Ectodermal cell (in vitro differentiated cells): ENCODE measurements around the gene SCMH1.
"Not testable (repeated sequence)": the region's sequence is repeated elsewhere in the genome, so short reads cannot be mapped to it uniquely, and the experiment has no call there.

ENCODE experiments used
- H3K27ac ChIP-seq: 2 replicates; pipeline ENCODE4 v1.7.0; 2013; ENCODE audit warnings: mild to moderate bottlenecking, low read depth, low read length; ENCODE audit not compliant: insufficient read depth, poor library complexity, severe bottlenecking
- H3K27me3 ChIP-seq: 2 replicates; pipeline ENCODE4 v1.7.0; 2013; ENCODE audit warnings: mild to moderate bottlenecking, low read length; ENCODE audit not compliant: insufficient read depth, control insufficient read depth, poor library complexity, severe bottlenecking
- H3K36me3 ChIP-seq: one replicate; pipeline ENCODE4 v1.7.0; 2013; ENCODE audit warnings: low read length; ENCODE audit not compliant: control insufficient read depth, insufficient read depth
- H3K4me1 ChIP-seq: one replicate; pipeline ENCODE4 v1.7.0; 2013; ENCODE audit warnings: low read length; ENCODE audit not compliant: control insufficient read depth, insufficient read depth
- H3K4me3 ChIP-seq: 2 replicates; pipeline ENCODE4 v1.7.0; 2013; ENCODE audit warnings: low read depth, low read length, control low read depth; ENCODE audit not compliant: insufficient read depth
- H3K9me3 ChIP-seq: 2 replicates; pipeline ENCODE4 v1.7.0; 2013; ENCODE audit warnings: mild to moderate bottlenecking, low read length, moderate library complexity; ENCODE audit not compliant: control insufficient read depth
- WGBS, 2 experiments: methylation state at CpG; one replicate each; pipeline ENCODE4 v1.1.7; 2013; ENCODE audit warnings: missing lambda C conversion rate in 2 of 2; 5-methylcytosine and 5-hydroxymethylcytosine counted together

Gene SCMH1

DNA sequence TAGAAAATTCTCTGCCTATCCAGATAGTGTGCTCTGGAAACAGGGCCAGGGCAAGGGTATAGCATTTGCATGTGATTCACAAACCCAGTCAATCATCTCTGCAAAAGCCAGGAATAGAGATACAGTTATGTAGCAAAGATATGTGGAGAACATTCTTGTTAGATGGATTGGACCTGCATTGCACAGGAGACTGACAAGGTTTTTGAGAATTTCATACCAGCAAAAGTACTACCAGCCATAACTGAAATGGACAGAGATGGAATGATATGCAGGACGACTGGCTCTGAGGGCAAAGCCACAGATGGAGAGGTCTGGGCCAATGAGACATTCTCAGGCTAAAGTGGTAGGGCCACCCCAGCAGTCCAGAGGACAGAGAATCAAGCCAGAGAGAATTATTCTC lies 24.7 kb downstream of the SCMH1 start:
- H3K27me3 ChIP-seq: no peaks in the 10 kb centered on the region
- no peak overlapping the region for H3K27ac ChIP-seq
- peaks cover 4% of the 10 kb centered on the region for H3K36me3 ChIP-seq
- H3K4me1 ChIP-seq: no peaks in the 10 kb centered on the region
- no peaks in the 10 kb centered on the region for H3K9me3 ChIP-seq
- H3K4me3 ChIP-seq: no peak overlapping the region
- 88 to 94% methylated on average over 1 of the region's 1 CpG for WGBS, 2 experiments

DNA sequence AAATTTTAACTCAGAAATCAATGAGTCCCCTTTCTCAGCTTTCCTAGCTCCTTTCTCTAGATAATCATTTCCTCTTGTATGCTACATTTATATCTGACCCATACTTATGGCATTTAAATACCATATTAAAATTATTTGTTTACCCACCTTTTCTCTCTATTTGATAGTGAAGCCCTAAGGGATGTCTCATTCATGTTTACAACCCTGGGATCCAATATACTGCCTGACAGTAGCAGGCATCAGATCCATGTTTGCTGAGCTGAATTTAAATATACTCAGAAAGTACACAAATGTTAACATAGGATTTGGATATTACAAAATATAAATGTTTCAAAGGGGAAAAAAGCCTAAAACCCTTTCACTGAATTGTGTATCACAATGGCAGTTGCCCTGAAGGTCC lies 26.5 kb downstream of the SCMH1 start:
- H3K27me3 ChIP-seq: no peaks in the 10 kb centered on the region
- H3K4me3 ChIP-seq: no peak overlapping the region
- H3K9me3 ChIP-seq: no peaks in the 10 kb centered on the region

DNA sequence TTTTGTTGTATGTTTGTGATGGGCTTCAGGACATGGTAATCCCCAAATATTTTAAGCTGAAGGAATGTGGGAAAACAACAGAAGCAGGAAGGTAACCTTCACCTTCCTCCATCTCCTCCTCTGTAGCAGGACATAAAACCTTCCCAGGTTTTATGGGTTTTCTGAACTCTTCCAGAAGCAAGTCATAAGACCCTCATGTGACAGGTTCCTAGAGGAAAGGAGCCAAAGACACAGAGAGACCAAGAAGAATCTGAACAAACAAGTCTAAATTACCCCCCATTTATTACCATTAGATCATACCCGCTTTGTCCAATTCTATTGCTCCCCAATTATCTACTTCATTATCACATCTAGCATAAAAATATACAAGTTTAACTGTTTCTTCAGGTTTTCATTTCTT lies 28.8 kb downstream of the SCMH1 start:
- 89 to 96% methylated on average over 1 of the region's 1 CpG for WGBS, 2 experiments
- Histone ChIP-seq H3K4me3 (no peak overlapping the region), H3K27ac (no peak overlapping the region), H3K27me3 (no peaks in the 10 kb centered on the region), H3K36me3 (no peaks in the 10 kb centered on the region), H3K9me3 (no peaks in the 10 kb centered on the region), H3K4me1 (no peaks in the 10 kb centered on the region)

More for the DNA sequence above, 26.5 kb downstream of the SCMH1 start:
- no peaks in the 10 kb centered on the region for H3K4me1 ChIP-seq
- no peak overlapping the region for H3K27ac ChIP-seq
- peaks cover 4% of the 10 kb centered on the region for H3K36me3 ChIP-seq

DNA sequence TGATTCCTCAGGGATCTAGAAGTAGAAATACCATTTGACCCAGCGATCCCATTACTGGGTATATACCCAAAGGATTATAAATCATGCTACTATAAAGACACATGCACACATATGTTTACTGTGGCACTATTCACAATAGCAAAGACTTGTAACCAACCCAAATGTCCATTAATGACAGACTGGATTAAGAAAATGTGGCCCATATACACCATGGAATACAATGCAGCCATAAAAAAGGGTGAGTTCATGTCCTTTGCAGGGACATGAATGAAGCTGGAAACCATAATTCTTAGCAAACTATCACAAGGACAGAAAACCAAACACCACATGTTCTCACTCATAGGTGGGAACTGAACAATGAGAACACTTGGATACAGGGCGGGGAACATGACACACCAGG lies 30.5 kb downstream of the SCMH1 start:
- H3K27me3 ChIP-seq, H3K36me3 ChIP-seq, H3K27ac ChIP-seq, H3K9me3 ChIP-seq, H3K4me1 ChIP-seq, H3K4me3 ChIP-seq: not testable (repeated sequence)
- WGBS, 2 experiments: 94 to 100% methylated on average over 1 to 2 of the region's 2 CpGs

DNA sequence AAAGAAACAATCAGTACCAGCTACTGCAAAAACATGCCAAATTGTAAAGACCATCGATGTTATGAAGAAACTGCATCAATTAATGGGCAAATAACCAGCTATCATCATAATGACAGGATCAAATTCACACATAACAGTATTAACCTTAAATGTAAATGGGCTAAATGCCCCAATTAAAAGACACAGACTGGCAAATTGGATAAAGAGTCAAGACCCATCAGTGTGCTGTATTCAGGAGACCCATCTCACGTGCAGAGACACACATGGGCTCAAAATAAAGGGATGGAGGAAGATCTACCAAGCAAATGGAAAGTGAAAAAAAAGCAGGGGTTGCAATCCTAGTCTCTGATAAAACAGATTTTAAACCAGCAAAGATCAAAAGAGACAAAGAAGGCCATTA lies 35.1 kb downstream of the SCMH1 start:
- H3K27me3 ChIP-seq, H3K36me3 ChIP-seq, H3K4me3 ChIP-seq, H3K27ac ChIP-seq, H3K4me1 ChIP-seq, H3K9me3 ChIP-seq: not testable (repeated sequence)
- 89 to 90% methylated on average over 2 of the region's 2 CpGs for WGBS, 2 experiments

DNA sequence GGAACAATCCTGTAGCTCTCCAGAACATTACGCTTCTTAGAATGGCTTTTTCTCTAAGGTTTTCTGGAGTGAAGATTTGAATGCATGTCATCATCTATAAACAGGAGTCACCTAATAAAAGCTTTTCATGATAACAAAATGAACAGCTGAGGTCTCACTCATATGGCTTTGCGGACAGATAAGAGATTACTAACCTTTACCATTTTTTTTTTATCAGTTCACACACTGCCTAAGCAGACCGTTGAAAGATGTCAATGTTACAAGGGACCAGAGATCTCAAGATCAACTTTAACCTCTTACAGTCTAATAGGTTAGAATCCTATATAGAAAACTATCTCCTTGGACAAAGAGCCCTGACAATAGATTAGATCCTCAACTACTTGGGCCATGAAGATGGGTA lies 41.4 kb downstream of the SCMH1 start:
- 93 to 98% methylated on average over 2 to 3 of the region's 3 CpGs for WGBS, 2 experiments
- Histone ChIP-seq H3K4me1 (no peaks in the 10 kb centered on the region), H3K27ac (no peak overlapping the region), H3K27me3 (no peaks in the 10 kb centered on the region), H3K4me3 (no peak overlapping the region), H3K9me3 (no peaks in the 10 kb centered on the region), H3K36me3 (no peaks in the 10 kb centered on the region)

DNA sequence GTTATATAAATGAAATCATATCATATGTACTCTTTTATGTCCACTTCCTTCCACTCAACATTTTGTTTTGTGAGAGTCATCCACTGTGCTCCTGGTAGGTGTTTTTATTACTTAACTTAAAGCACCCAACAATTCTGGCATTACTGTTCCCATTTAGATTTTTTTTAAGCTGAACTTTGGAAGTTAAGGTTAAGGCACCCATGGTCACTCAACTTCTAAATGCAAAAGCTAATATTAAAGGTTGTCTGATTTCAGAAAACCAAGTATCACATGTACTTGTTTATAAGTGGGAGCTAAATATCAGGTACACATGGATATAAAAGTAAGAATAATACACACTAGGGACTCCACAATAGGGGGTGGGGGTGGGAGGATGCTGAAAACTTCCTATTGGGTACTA lies 42.7 kb downstream of the SCMH1 start:
- no peak overlapping the region for H3K4me3 ChIP-seq
- no peaks in the 10 kb centered on the region for H3K9me3 ChIP-seq
- no peaks in the 10 kb centered on the region for H3K4me1 ChIP-seq
- H3K27me3 ChIP-seq: no peaks in the 10 kb centered on the region
- no peak overlapping the region for H3K27ac ChIP-seq
- no peaks in the 10 kb centered on the region for H3K36me3 ChIP-seq

DNA sequence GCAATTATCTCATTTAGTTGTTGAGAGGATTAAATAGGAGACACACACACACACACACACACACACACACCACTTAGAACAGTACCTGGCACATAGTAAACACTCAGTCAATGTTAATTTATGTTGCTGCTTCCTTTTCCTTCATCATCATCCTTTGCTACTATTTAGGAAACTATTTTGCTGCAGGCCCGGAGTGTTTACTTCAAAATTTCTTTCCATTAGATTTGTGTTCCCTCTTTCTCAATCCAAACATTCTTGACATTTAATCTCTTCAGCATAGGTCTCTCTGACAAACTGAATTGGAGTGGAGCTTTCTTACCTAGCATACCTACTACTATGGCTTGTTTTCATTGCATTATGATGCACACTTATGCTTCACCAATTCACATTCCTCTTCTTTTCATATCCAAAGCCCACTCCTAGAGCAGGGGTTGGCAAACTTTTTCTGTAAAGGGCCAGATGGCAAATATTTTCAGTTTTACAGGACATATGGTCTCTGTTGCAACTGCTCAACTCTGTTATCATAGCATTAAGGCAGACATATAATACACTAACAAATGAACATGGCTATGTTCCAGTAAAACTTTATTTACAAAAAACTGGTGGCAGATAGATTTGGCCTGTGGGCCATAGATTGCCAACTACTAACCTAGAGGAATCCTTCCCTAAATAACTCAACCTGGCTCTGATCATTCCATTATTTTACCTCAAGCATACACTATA lies 49.5 kb downstream of the SCMH1 start:
- no peak overlapping the region for H3K27ac ChIP-seq
- no peak overlapping the region for H3K4me3 ChIP-seq
- no peaks in the 10 kb centered on the region for H3K36me3 ChIP-seq
- H3K27me3 ChIP-seq: no peaks in the 10 kb centered on the region
- no peaks in the 10 kb centered on the region for H3K9me3 ChIP-seq
- H3K4me1 ChIP-seq: no peaks in the 10 kb centered on the region
- 93 to 97% methylated on average over 1 of the region's 1 CpG for WGBS, 2 experiments

DNA sequence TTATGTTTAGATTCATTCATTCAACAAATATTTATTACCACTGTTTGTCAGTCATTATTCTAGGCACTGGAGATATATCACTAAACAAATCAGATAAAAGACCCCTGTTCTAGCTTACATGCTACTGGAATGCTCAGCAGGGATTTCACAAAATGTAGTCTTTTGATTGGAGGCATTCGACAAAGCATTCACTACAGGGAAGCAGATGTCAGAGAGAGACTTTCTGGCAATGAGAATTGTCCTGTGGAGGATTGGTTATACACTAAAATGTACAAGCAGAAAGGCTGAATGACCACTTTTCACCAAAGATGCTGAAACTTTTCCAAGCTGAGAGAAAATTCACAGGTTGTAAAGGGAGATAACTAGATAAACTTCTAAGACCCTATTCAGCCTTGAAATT lies 57.7 kb downstream of the SCMH1 start:
- 73 to 80% methylated on average over 1 of the region's 1 CpG for WGBS, 2 experiments
- Histone ChIP-seq H3K36me3 (no peaks in the 10 kb centered on the region), H3K4me3 (no peak overlapping the region)

DNA sequence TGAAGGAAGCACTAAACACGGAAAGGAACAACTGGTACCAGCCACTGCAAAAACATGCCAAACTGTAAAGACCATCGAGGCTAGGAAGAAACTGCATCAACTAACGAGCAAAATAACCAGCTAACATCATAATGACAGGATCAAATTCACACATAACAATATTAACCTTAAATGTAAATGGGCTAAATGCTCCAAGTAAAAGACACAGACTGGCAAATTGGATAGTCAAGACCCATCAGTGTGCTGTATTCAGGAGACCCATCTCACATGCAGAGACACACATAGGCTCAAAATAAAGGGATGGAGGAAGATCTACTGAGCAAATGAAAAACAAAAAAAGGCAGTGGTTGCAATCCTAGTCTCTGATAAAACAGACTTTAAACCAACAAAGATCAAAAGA lies 63.9 kb downstream of the SCMH1 start:
- H3K27ac ChIP-seq, H3K4me1 ChIP-seq, H3K4me3 ChIP-seq, H3K36me3 ChIP-seq, H3K9me3 ChIP-seq, H3K27me3 ChIP-seq: not testable (repeated sequence)
- WGBS, 2 experiments: 89 to 100% methylated on average over 1 of the region's 3 CpGs

More for the DNA sequence above, 57.7 kb downstream of the SCMH1 start:
- Histone ChIP-seq H3K9me3 (no peaks in the 10 kb centered on the region), H3K27me3 (no peaks in the 10 kb centered on the region), H3K4me1 (peaks cover 4% of the 10 kb centered on the region), H3K27ac (no peak overlapping the region)

DNA sequence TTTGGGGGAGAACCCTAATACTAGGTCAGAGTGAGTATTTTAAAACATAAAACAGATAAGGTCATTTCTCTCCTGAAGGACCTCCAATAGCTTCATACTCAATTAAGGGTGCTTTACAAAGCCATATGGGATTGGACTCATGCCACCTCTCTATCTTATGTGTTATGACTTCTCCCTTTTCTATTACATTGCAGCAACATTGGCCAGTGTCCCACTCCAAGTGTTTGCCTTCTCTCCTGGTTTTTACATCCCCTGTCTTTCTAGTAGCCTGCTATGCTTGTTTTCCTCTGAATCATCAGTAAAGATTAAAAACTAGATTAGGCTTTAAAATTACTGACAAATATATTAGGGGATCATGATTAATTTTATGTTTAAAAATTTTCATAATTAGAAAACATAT lies 66.6 kb downstream of the SCMH1 start:
- Histone ChIP-seq H3K27ac (no peak overlapping the region), H3K36me3 (no peaks in the 10 kb centered on the region), H3K4me3 (no peak overlapping the region), H3K4me1 (no peaks in the 10 kb centered on the region), H3K9me3 (no peaks in the 10 kb centered on the region), H3K27me3 (no peaks in the 10 kb centered on the region)
